Retinal pigment epithelial cell (primary cell): ENCODE measurements around the gene OPTN.
"Not testable (repeated sequence)": the region's sequence is repeated elsewhere in the genome, so short reads cannot be mapped to it uniquely, and the experiment has no call there.

Source experiments
- DNase-seq: peaks from one replicate; pipeline ENCODE4 v3.0.0-alpha.2; 2010; ENCODE audit warnings: low read depth
- H3K4me3 ChIP-seq: 2 replicates; pipeline ENCODE4 v1.5.1; 2011; ENCODE audit warnings: mild to moderate bottlenecking, low read length, control low read depth, moderate library complexity
- CTCF ChIP-seq: conservative IDR thresholded peaks from 2 replicates; pipeline ENCODE4 v1.5.1; 2011; ENCODE audit warnings: low read depth, low read length, control low read depth, inconsistent platforms

OPTN gene

GRCh38 chr10:13089345-13089744 lies 10.6 kb upstream of the OPTN start:
- TF ChIP-seq CTCF: no peak
- no peak overlapping the region for H3K4me3 ChIP-seq
- DNase-seq: no peak

GRCh38 chr10:13090289-13090688 lies 9.7 kb upstream of the OPTN start:
- no peak for TF ChIP-seq CTCF
- no peak overlapping the region for H3K4me3 ChIP-seq
- no peak for DNase-seq

- DNase-seq: no peak
- no peak for TF ChIP-seq CTCF
- no peak overlapping the region for H3K4me3 ChIP-seq
These were observed 8.2 kb upstream of the OPTN start for GRCh38 chr10:13091801-13092200.

- no peak for TF ChIP-seq CTCF
- no peak overlapping the region for H3K4me3 ChIP-seq
- DNase-seq: no peak
These were observed 7.5 kb upstream of the OPTN start for GRCh38 chr10:13092291-13093102.

- H3K4me3 ChIP-seq, DNase-seq: not testable (repeated sequence)
These were observed 5.9 kb upstream of the OPTN start for GRCh38 chr10:13094082-13094481.

- no peak for DNase-seq
- no peak for TF ChIP-seq CTCF
- H3K4me3 ChIP-seq: no peak overlapping the region
These were observed 4.9 kb upstream of the OPTN start for GRCh38 chr10:13095094-13095493.

GRCh38 chr10:13095929-13096328 lies 4.0 kb upstream of the OPTN start:
- no peak overlapping the region for H3K4me3 ChIP-seq
- no peak for TF ChIP-seq CTCF
- DNase-seq: no peak
